GM21576 (cell line): ENCODE data around the gene GNAO1.

ENCODE experiments used
- ATAC-seq: cut with Tn5 transposase; IDR thresholded peaks from one replicate; pipeline ENCODE4 v1.9.1; 2021; ENCODE audit warnings: mild to moderate bottlenecking, moderate library complexity; ENCODE audit not compliant: unreplicated experiment

The GNAO1 gene

GRCh38 chr16:56282451-56282850 lies 91.2 kb downstream of the GNAO1 start:
- ATAC-seq, result no peak

- ATAC-seq, result no peak
These were observed 93.2 kb downstream of the GNAO1 start for GRCh38 chr16:56284521-56284920.

- ATAC-seq, result no peak
These were observed 95.5 kb downstream of the GNAO1 start for GRCh38 chr16:56286809-56287208.

- no peak for ATAC-seq
These were observed 96.7 kb downstream of the GNAO1 start for GRCh38 chr16:56288019-56288418.

DNA sequence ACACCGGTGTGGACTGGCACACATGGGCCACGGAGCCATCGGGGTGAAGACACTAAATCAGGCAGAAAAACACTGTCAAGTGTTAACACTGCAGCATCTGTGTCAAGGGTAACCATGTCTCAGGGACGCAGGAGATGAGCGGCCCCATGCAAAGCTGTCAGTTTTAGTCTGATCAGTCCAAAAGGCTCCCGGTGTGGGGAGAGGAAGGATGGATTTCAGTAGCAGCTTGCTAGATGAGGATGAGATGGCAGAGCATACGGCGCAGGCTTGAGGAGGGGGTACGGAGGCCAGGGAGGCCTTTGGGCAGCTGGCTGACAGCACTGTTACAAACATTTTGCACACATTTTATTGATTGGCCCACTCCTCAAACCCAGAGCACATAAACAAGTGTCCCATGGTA lies 98.1 kb downstream of the GNAO1 start:
- ATAC-seq, result no peak

GRCh38 chr16:56289862-56290261 lies 98.6 kb downstream of the GNAO1 start:
- ATAC-seq, result no peak

DNA sequence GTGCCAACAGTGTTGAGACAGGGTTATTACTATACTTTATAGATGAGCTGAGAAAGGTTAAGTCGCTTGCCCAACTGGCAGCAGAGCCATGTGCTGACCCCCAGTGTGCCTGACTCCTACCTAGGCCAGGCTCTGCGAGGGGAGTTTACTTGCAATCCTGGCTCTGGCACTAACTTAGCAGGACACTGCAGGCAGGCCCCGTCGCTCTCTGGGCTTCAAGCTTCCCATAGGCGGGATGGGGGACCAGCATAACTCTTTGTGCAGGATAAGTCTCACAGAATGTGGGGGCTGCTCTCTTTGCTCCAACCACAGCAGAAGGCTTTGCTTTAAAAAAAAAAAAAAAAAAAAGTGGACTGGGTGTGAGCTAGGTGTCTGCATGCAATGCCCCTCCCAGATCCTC lies 102.7 kb downstream of the GNAO1 start:
- ATAC-seq, result no peak

- ATAC-seq, result no peak
These were observed 103.3 kb downstream of the GNAO1 start for GRCh38 chr16:56294579-56294978.

- ATAC-seq, result no peak
These were observed 103.9 kb downstream of the GNAO1 start for GRCh38 chr16:56295059-56295665.

DNA sequence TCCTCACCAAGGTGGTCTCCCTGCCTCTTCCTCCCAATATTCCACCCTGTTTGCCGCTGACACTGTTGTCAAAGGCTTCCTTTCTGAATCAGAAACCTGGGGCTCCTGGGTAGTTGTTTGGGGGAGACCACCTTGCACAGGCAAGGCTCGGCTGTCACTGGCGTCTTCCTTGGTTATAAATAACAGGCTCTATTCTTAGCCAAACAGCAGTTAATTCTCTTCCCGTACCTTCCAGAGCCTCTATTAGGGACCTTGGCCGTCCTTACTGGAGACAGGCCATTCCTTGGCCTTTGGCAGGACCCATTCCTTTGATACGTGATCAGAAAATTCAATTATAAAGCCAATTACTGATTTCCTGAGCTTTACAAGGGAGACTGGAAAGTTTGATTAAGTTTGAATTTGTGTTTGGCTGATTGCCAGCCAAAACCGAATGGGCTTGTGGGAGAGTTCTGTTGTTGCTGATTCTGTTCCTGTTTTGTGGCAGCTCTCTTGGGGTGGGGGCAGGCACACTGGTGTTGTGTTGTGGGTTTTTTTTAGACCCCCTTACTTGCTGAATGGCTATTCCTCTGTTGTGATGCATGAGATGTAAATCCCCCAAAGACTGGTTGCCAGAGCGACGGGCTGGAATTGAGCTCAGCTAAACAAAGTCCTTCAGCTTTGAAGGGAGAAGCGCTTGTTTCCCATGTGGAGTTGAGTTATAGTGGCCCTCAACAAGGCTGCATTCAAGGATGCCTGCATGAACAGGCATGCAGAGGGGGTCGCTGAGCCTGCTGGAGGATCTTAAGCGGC lies 104.6 kb downstream of the GNAO1 start:
- no peak for ATAC-seq

DNA sequence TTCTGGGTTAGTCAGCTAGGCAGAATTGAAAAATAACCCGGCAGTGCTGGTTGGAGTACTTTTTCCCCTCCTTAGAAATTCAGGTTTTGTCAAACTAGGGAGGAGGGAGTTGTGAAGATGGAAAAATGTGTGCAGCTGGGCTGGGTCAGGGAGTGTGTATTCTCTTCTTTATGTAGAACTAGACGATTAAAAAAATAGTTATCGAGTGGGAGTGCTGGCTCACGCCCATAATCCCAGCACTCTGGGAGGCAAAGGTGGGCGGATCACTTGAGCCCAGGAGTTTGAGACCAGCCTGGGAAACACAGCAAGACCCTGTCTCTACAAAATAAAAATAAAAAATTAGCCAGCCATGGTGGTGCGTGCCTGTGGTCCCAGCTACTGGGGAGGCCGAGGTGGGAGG lies 106.4 kb downstream of the GNAO1 start:
- ATAC-seq, result no peak

DNA sequence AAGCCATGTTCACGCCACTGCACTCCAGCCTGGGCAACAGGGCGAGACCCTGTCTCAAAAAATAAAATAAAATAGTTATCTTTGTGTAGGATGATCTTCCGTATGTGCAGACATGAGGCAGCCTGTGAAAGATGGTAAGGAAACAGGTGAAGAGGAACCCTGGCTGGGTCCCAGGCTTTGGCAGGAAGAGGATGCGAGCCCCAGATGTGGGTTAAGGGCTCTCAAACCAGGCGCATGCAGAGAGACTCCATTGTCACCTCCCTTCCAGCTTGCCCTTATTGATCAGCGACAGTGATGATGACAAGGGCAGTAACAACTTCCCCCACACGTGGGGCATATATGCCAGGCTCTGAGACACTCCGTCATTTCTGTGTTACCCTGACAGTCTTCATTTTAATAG lies 106.8 kb downstream of the GNAO1 start:
- no peak for ATAC-seq

- ATAC-seq, result no peak
These were observed 107.8 kb downstream of the GNAO1 start for GRCh38 chr16:56298948-56299596.

DNA sequence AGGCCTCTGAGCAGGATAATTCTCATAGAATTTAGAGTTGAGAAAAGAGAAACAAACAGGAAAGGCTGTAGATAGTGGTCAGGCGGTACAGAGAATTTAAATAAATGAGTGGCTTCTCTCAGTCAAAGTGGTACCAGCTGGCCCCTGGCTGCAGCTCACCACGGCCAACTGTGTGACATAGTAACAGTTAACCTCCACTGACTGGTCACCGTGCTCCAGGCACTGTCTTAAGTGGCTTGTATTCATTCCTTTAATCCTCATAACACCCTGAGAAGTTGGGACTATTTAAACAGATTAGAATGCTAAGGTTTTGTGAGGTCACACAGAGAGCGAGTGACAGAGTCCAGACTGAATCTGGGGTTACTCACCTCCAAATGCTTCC lies 108.9 kb downstream of the GNAO1 start:
- no peak for ATAC-seq

- no peak for ATAC-seq
These were observed 109.9 kb downstream of the GNAO1 start for GRCh38 chr16:56300891-56301850.

- no peak for ATAC-seq
These were observed 111.2 kb downstream of the GNAO1 start for GRCh38 chr16:56302506-56302905.

DNA sequence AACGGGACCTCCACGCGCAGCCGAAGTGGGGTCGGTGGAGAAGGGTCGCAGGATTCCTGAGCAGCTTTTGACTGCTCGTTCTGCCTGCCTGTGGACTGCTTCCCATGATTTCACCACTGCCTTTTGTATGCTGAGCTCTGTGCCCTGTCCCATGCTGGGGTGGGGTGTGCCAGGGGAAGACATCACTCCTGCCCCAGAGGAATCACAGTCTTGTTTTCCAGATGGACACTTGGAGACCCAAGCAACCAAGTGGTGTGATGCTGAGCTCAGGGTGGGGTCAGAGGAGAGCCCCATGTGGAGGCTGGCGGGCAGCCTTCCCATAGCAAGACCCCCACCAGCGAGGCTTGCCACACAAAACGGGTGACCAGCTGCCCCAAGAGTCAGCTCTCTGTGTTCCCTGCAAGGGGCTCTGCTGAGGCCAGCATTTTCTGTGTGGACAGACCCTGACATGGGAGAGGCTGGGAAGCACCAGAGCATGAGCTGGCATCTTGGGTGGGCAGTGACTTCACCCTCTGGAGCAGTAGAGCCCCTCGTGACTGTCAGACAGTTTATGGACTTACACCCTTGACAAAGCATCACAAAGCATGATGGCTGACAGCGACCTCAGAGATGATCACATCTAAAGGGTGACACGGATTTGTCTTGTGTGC lies 111.9 kb downstream of the GNAO1 start:
- no peak for ATAC-seq

DNA sequence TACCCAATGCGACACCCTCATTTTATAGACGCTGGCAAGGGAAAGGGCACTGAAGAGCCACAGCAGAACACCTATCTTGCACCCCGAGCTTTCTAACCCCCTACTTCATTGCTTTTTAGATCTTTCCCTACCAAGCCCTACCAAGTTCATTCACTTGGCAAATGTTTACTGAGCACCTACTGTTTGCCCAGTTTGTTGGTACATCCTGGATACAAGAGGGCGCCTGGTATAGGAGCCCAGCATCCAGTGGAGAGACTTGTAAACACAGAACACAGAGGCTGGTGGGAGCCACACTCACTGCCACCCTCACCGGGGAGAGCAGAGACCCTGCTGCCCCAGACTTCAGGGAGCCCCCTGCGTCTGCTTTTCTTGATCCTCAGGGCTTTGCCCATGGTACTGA lies 112.6 kb downstream of the GNAO1 start:
- ATAC-seq, result no peak

DNA sequence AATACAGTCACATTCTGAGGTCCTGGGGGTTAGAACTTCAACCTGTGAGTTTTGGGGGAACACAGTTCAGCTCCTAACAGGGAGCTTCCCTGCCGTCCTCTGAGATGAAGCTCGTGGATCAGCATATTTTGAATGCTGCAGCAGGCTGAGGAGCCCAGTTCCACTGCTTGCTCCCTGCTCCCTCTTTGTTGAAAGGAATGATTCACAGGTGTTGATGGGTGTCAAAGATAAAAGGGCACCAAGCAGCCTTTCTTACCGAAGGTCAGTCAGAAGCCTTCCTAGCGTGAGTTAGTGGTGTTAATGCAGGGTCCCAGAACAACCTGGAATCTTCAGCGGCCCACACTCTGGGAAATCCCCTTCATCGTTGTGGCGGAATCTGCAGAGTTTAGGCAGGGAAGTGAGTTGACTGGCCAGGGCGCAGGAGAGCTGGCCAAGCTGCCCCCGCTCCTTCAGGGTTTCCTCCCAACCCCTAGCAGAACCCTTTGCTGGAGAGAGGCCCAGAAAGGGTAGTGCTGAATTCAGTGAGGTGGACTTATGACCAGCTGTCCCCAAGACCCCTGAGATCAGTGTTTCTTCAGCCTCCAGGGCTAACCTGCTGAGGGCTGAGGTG lies 114.8 kb downstream of the GNAO1 start:
- no peak for ATAC-seq
